MM.1S (cell line): ENCODE data around the gene SH3BP4.

Source experiments
- DNase-seq: peaks from one replicate; pipeline ENCODE4 v3.0.0-alpha.2; 2015
- H2AFZ ChIP-seq: fragments of 300-600 bp; sonication (generic); 2 replicates; pipeline ENCODE4 v1.6.0; 2016; ENCODE audit warnings: antibody characterized with exemption, low read length
- H3F3A ChIP-seq: fragments of 300-600 bp; sonication (generic); 2 replicates; pipeline ENCODE4 v1.6.1; 2016; ENCODE audit warnings: mild to moderate bottlenecking, antibody characterized with exemption, low read length, moderate library complexity, mixed read lengths; ENCODE audit not compliant: insufficient read depth
- H3K27ac ChIP-seq: fragments of 300-600 bp; sonication (generic); 2 replicates; pipeline ENCODE4 v1.5.1; 2016; ENCODE audit warnings: mild to moderate bottlenecking, low read length
- H3K27me3 ChIP-seq: fragments of 300-600 bp; sonication (generic); replicated peaks from 2 replicates; pipeline ENCODE4 v1.6.0; 2016; ENCODE audit warnings: low read length; ENCODE audit not compliant: insufficient read depth
- H3K36me3 ChIP-seq: fragments of 300-600 bp; sonication (generic); replicated peaks from 2 replicates; pipeline ENCODE4 v1.6.1; 2016; ENCODE audit warnings: mild to moderate bottlenecking, low read length, mixed read lengths; ENCODE audit not compliant: insufficient read depth
- H3K4me1 ChIP-seq: fragments of 300-600 bp; sonication (generic); 2 replicates; pipeline ENCODE4 v1.6.1; 2016; ENCODE audit warnings: low read length, mixed read lengths
- H3K4me2 ChIP-seq: fragments of 300-600 bp; sonication (generic); 2 replicates; pipeline ENCODE4 v1.6.0; 2016; ENCODE audit warnings: low read depth, low read length
- H3K4me3 ChIP-seq: fragments of 300-600 bp; sonication (generic); 2 replicates; pipeline ENCODE4 v1.5.1; 2016; ENCODE audit warnings: low read length, mixed read lengths
- H3K79me2 ChIP-seq: fragments of 300-600 bp; sonication (generic); 2 replicates; pipeline ENCODE4 v1.6.1; 2016; ENCODE audit warnings: mixed run types, low read length, mixed read lengths
- H3K9ac ChIP-seq: fragments of 300-600 bp; sonication (generic); 2 replicates; pipeline ENCODE4 v1.6.1; 2016; ENCODE audit warnings: low read length, mixed read lengths
- H3K9me2 ChIP-seq: fragments of 300-600 bp; sonication (generic); replicated peaks from 2 replicates; pipeline ENCODE4 v1.6.1; 2016; ENCODE audit warnings: mild to moderate bottlenecking, low read length, mixed read lengths; ENCODE audit not compliant: insufficient read depth
- H3K9me3 ChIP-seq: fragments of 300-600 bp; sonication (generic); replicated peaks from 2 replicates; pipeline ENCODE4 v1.6.1; 2016; ENCODE audit warnings: mild to moderate bottlenecking, low read length, mixed read lengths; ENCODE audit not compliant: insufficient read depth
- H4K20me1 ChIP-seq: fragments of 300-600 bp; sonication (generic); 2 replicates; pipeline ENCODE4 v1.6.1; 2016; ENCODE audit warnings: mild to moderate bottlenecking, low read length, moderate library complexity, mixed read lengths; ENCODE audit not compliant: insufficient read depth
- CTCF ChIP-seq: fragments of 300-600 bp; sonication (generic); IDR thresholded peaks from 2 replicates; pipeline ENCODE4 v1.5.1; 2016; ENCODE audit warnings: antibody characterized with exemption, low read length, mixed read lengths
- EZH2 ChIP-seq: fragments of 300-600 bp; sonication (generic); optimal IDR thresholded peaks from 2 replicates; pipeline ENCODE3; 2017; ENCODE audit warnings: low read depth, mild to moderate bottlenecking, antibody characterized with exemption, low read length, mixed read lengths
- EZH2phosphoT487 ChIP-seq: fragments of 300-600 bp; sonication (generic); IDR thresholded peaks from 2 replicates; pipeline ENCODE4 v1.6.1; 2018; ENCODE audit warnings: antibody characterized with exemption, low read length

Gene SH3BP4

GRCh38 chr2:235102896-235103295 lies 151.1 kb downstream of the SH3BP4 start:
- H3K9me3 ChIP-seq = no peaks in the 10 kb centered on the region
- no peak overlapping the region for H3K4me3 ChIP-seq
- H3K27me3 ChIP-seq = no peaks in the 10 kb centered on the region
- no peak overlapping the region for H3K4me2 ChIP-seq
- H3K36me3 ChIP-seq = no peaks in the 10 kb centered on the region
- no peak overlapping the region for H3K9ac ChIP-seq
- H3K27ac ChIP-seq = no peak overlapping the region
- H3F3A ChIP-seq = no peaks in the 10 kb centered on the region
- H4K20me1 ChIP-seq = no peaks in the 10 kb centered on the region
- no peaks in the 10 kb centered on the region for H3K79me2 ChIP-seq
- no peaks in the 10 kb centered on the region for H3K4me1 ChIP-seq
- no peak overlapping the region for H2AFZ ChIP-seq
- no peak for DNase-seq
- no peak for TF ChIP-seq EZH2
- TF ChIP-seq EZH2phosphoT487 = no peak
- no peak for TF ChIP-seq CTCF
- H3K9me2 ChIP-seq = no peaks in the 10 kb centered on the region
